ENCODE data around the gene SCARB2.

DNA sequence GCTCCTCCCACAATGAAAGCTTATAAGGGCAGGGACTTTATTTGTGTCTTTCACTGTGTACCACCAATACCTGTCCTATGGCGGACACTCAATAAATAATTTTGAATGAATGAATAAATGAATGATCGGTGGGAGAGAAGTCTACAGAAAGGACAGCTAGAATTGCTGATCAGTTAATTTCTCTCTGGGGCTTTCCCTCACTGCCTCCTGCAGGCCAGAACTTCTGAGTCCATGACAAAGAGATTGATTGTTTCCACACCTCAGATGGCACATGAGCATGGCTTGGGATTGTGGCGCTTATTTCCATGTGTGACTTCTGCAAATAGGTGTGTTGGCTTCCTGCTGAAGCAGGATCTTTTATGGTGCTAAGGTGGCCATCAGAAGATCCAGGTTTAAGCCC lies 44.2 kb upstream of the SCARB2 start:
- TF ChIP-seq POLR2A (IDR thresholded peaks at IDR 0.05; ENCODE audit: low read depth, low read length) (no peak), CTCF (IDR thresholded peaks at IDR 0.05; ENCODE audit: extremely low read depth in 1 of 2, insufficient read depth in 1 of 2, low read depth in 1 of 2, low read length in 2 of 2) (no peak), JUN (IDR thresholded peaks at IDR 0.05; ENCODE audit: borderline replicate concordance, insufficient read depth, insufficient read length, low read depth) (no peak), MYC (IDR thresholded peaks at IDR 0.05; ENCODE audit: low read depth, low read length) (no peak), POLR2AphosphoS5 (IDR thresholded peaks at IDR 0.05; ENCODE audit: insufficient read depth, low read depth, low read length) (no peak), EZH2 (IDR thresholded peaks at IDR 0.05; ENCODE audit: borderline replicate concordance, low read depth, low read length, severe bottlenecking) (no peak), MAX (IDR thresholded peaks at IDR 0.05; ENCODE audit: insufficient read depth, insufficient read length) (no peak), FOS (IDR thresholded peaks at IDR 0.05; ENCODE audit: borderline replicate concordance, insufficient read depth, low read length) (no peak), GATA2 (IDR thresholded peaks at IDR 0.05; ENCODE audit: insufficient read depth, insufficient read length, low read depth, low read length) (no peak)
